Left ventricle myocardium inferior (tissue), 1 donor: Measurements from ENCODE around the gene ATXN7. TPM values are rescaled to one million over a fixed set of nuclear protein-coding genes. Genes with fewer than 3 reads are reported as not detected.

Source experiments
- DNase-seq: peaks from one replicate; pipeline ENCODE4 v3.0.0-alpha.2; 2020
- H3K27ac ChIP-seq: fragments of 200-600 bp; replicated peaks from 2 replicates; pipeline ENCODE4 v1.8.0; 2021
- H3K27me3 ChIP-seq: fragments of 200-600 bp; 2 replicates; pipeline ENCODE4 v1.8.0; 2021; ENCODE audit warnings: low read depth
- H3K36me3 ChIP-seq: fragments of 200-600 bp; 2 replicates; pipeline ENCODE4 v1.8.0; 2021
- H3K4me1 ChIP-seq: fragments of 200-600 bp; 2 replicates; pipeline ENCODE4 v1.8.0; 2021
- H3K4me3 ChIP-seq: fragments of 200-600 bp; 2 replicates; pipeline ENCODE4 v1.8.0; 2021; ENCODE audit warnings: mild to moderate bottlenecking, moderate library complexity
- H3K9me3 ChIP-seq: fragments of 200-600 bp; replicated peaks from 2 replicates; pipeline ENCODE4 v1.8.0; 2021
- CTCF ChIP-seq: fragments of 200-600 bp; IDR thresholded peaks from 2 replicates; pipeline ENCODE4 v1.8.0; 2021; ENCODE audit warnings: antibody characterized with exemption, mild to moderate bottlenecking, borderline replicate concordance
- intact Hi-C: fragments of 100-400 bp; cut with micrococcal nuclease; formaldehyde crosslinking; loops from one replicate; pipeline ENCODE4 v1.11.0; 2022
- total RNA-seq: library from RNA; stranded (reverse); fragmentation: NEBNext Ultra II Directional; extraction: Animal tissue kit (Norgen Biotek cat#: 25700); gene quantifications from one replicate; pipeline ENCODE4 v1.2.1, GENCODE V29; 2021
- donor health status: DM: no; HTN: yes; CAD: no; lungs with severe emphysema.

The ATXN7 gene
- total RNA-seq, 1 donor from 2014 or later, result 12.1 TPM

- no peak for TF ChIP-seq CTCF
- peaks cover 22% of the 10 kb centered on the region for H3K4me1 ChIP-seq
- intact Hi-C loops, result no loop called here
- no peak overlapping the region for H3K4me3 ChIP-seq
- no peak overlapping the region for H3K27ac ChIP-seq
- DNase-seq, result no peak
- no peaks in the 10 kb centered on the region for H3K9me3 ChIP-seq
- H3K27me3 ChIP-seq, result no peaks in the 10 kb centered on the region
- H3K36me3 ChIP-seq, result peaks cover 81% of the 10 kb centered on the region
Measured at GRCh38 chr3:63995086-63995485, 131.4 kb downstream of the ATXN7 start.

- Histone ChIP-seq H3K4me3 (no peak overlapping the region), H3K27ac (peak overlapping the region; percentile 76), H3K36me3 (peaks cover 64% of the 10 kb centered on the region), H3K9me3 (no peaks in the 10 kb centered on the region), H3K27me3 (no peaks in the 10 kb centered on the region), H3K4me1 (peaks cover 22% of the 10 kb centered on the region)
- TF ChIP-seq CTCF, result no peak
- intact Hi-C loops, result no loop called here
- DNase-seq, result no peak
Measured at GRCh38 chr3:63998852-63999754, 135.4 kb downstream of the ATXN7 start.

- no peaks in the 10 kb centered on the region for H3K27me3 ChIP-seq
- peaks cover 27% of the 10 kb centered on the region for H3K4me1 ChIP-seq
- intact Hi-C loops, result no loop called here
- no peak for DNase-seq
- no peaks in the 10 kb centered on the region for H3K9me3 ChIP-seq
- peaks cover 64% of the 10 kb centered on the region for H3K36me3 ChIP-seq
- peak overlapping the region; percentile 76 for H3K27ac ChIP-seq
- TF ChIP-seq CTCF, result no peak
- H3K4me3 ChIP-seq, result no peak overlapping the region
Measured at GRCh38 chr3:64000453-64001055, 136.9 kb downstream of the ATXN7 start.

- Histone ChIP-seq H3K36me3 (peaks cover 66% of the 10 kb centered on the region), H3K9me3 (no peaks in the 10 kb centered on the region), H3K4me3 (no peak overlapping the region), H3K27ac (no peak overlapping the region), H3K4me1 (peaks cover 27% of the 10 kb centered on the region), H3K27me3 (no peaks in the 10 kb centered on the region)
- DNase-seq, result no peak
- intact Hi-C loops, result no loop called here
- TF ChIP-seq CTCF, result no peak
Measured at GRCh38 chr3:64002233-64002632, 138.6 kb downstream of the ATXN7 start.

GRCh38 chr3:64003589-64003988, 139.9 kb downstream of the ATXN7 start:
- no peak overlapping the region for H3K27ac ChIP-seq
- H3K27me3 ChIP-seq, result no peaks in the 10 kb centered on the region
- peaks cover 67% of the 10 kb centered on the region for H3K36me3 ChIP-seq
- peaks cover 34% of the 10 kb centered on the region for H3K4me1 ChIP-seq
- no peaks in the 10 kb centered on the region for H3K9me3 ChIP-seq
- no peak for TF ChIP-seq CTCF
- intact Hi-C loops, result no loop called here
- no peak for DNase-seq
- H3K4me3 ChIP-seq, result no peak overlapping the region
